KMS-11 (cell line): ENCODE results near the gene JAG1.

Experiments used
- H2AFZ ChIP-seq: fragments of 200-600 bp; sonication (generic); 2 replicates; pipeline ENCODE4 v1.6.1; 2016; ENCODE audit warnings: antibody characterized with exemption, mixed run types, low read depth
- H3K27ac ChIP-seq: fragments of 200-600 bp; sonication (generic); 2 replicates; pipeline ENCODE4 v1.6.1; 2016; ENCODE audit warnings: mild to moderate bottlenecking, mixed run types
- H3K27me3 ChIP-seq: fragments of 200-600 bp; sonication (generic); 2 replicates; pipeline ENCODE4 v1.6.1; 2017; ENCODE audit warnings: mild to moderate bottlenecking, low read depth, mixed run types, moderate library complexity; ENCODE audit not compliant: insufficient read depth
- H3K36me3 ChIP-seq: fragments of 200-600 bp; sonication (generic); 2 replicates; pipeline ENCODE4 v1.6.1; 2017; ENCODE audit warnings: mild to moderate bottlenecking, mixed run types; ENCODE audit not compliant: insufficient read depth
- H3K4me1 ChIP-seq: fragments of 200-600 bp; sonication (generic); 2 replicates; pipeline ENCODE4 v1.6.1; 2016; ENCODE audit warnings: mild to moderate bottlenecking, low read depth, mixed run types; ENCODE audit not compliant: poor library complexity, severe bottlenecking
- H3K4me2 ChIP-seq: fragments of 200-600 bp; sonication (generic); 2 replicates; pipeline ENCODE4 v1.7.0; 2016; ENCODE audit warnings: mild to moderate bottlenecking, mixed run types
- H3K4me3 ChIP-seq: fragments of 200-600 bp; sonication (generic); IDR thresholded peaks from 2 replicates; pipeline ENCODE4 v1.6.1; 2017; ENCODE audit warnings: low read depth, low read length, mixed read lengths; ENCODE audit not compliant: insufficient read depth
- H3K79me2 ChIP-seq: fragments of 200-600 bp; sonication (generic); 2 replicates; pipeline ENCODE4 v1.6.1; 2016; ENCODE audit warnings: low read depth, mixed run types; ENCODE audit not compliant: insufficient read depth
- H3K9ac ChIP-seq: fragments of 200-600 bp; sonication (generic); 2 replicates; pipeline ENCODE4 v1.6.1; 2016; ENCODE audit warnings: mild to moderate bottlenecking, mixed run types
- H4K20me1 ChIP-seq: fragments of 200-600 bp; sonication (generic); 2 replicates; pipeline ENCODE4 v1.6.1; 2016; ENCODE audit warnings: mild to moderate bottlenecking, mixed run types; ENCODE audit not compliant: insufficient read depth
- TF ChIP-seq, protein P1 (sequence below): fragments of 200-600 bp; sonication (generic); conservative IDR thresholded peaks from 2 replicates; pipeline ENCODE4 v1.6.1; 2017; ENCODE audit warnings: low read depth, mild to moderate bottlenecking, antibody characterized with exemption, low read length, moderate library complexity, mixed read lengths

Gene JAG1

DNA sequence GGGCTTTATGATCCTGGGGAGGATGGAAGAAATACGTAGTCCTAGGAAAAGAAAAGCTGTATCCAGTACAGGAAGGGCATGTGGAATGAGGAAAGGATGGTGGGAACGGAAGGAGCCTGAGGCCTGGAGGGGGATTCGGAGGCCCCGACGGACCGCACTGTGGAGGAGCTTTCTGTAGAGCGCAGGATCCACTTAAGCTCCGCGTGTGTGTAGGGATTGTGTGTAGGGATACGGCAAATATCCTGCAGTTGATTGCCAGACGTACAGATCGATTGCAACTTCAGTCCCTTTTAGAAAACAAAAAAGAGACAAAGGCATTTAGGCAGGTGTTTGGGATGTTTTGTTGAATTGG is 32.6 kb upstream of the JAG1 start:
- Histone ChIP-seq H3K4me2 (no peak overlapping the region), H3K79me2 (no peaks in the 10 kb centered on the region), H3K27me3 (no peaks in the 10 kb centered on the region), H3K27ac (no peak overlapping the region), H4K20me1 (no peaks in the 10 kb centered on the region), H3K9ac (no peak overlapping the region), H3K36me3 (no peaks in the 10 kb centered on the region), H3K4me3 (no peak overlapping the region), H2AFZ (no peak overlapping the region), H3K4me1 (no peaks in the 10 kb centered on the region)
- TF ChIP-seq, protein P1, sequence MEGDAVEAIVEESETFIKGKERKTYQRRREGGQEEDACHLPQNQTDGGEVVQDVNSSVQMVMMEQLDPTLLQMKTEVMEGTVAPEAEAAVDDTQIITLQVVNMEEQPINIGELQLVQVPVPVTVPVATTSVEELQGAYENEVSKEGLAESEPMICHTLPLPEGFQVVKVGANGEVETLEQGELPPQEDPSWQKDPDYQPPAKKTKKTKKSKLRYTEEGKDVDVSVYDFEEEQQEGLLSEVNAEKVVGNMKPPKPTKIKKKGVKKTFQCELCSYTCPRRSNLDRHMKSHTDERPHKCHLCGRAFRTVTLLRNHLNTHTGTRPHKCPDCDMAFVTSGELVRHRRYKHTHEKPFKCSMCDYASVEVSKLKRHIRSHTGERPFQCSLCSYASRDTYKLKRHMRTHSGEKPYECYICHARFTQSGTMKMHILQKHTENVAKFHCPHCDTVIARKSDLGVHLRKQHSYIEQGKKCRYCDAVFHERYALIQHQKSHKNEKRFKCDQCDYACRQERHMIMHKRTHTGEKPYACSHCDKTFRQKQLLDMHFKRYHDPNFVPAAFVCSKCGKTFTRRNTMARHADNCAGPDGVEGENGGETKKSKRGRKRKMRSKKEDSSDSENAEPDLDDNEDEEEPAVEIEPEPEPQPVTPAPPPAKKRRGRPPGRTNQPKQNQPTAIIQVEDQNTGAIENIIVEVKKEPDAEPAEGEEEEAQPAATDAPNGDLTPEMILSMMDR: no peak

DNA sequence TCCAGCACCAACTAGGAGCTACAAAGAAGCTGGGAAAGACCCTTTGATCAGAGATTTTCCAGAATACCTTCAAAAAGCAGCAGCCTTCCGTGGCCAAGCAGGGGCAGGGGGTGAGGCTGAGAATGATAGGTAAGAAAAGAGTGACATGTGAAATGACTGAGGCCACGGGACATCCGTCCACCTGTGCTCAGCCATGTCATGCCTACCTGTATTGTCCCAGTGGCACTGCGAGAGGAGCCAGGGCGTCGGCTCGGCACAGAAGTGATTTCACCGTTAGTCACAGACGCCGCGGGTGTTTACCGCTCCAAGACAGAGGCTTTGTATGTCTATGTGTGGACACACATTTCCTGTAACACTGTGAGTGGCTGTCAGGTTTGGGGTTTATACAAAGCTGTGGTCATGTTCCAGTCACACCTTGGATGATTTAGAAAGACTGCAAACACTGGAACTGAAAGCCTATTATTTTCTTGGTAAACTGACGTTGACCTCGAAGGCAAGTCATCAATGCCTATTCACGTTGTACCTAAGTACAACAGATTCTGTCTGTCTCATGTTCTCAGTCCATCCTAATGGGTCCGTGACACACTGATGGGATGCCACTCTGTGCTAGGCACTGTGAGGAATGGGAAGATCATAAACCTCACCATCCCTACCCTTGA is 32.1 kb upstream of the JAG1 start:
- Histone ChIP-seq H3K79me2 (no peaks in the 10 kb centered on the region), H3K27me3 (no peaks in the 10 kb centered on the region), H3K4me1 (no peaks in the 10 kb centered on the region), H3K36me3 (no peaks in the 10 kb centered on the region), H3K27ac (no peak overlapping the region), H3K9ac (no peak overlapping the region), H4K20me1 (no peaks in the 10 kb centered on the region), H3K4me3 (no peak overlapping the region), H3K4me2 (no peak overlapping the region), H2AFZ (no peak overlapping the region)
- TF ChIP-seq, protein P1: no peak

DNA sequence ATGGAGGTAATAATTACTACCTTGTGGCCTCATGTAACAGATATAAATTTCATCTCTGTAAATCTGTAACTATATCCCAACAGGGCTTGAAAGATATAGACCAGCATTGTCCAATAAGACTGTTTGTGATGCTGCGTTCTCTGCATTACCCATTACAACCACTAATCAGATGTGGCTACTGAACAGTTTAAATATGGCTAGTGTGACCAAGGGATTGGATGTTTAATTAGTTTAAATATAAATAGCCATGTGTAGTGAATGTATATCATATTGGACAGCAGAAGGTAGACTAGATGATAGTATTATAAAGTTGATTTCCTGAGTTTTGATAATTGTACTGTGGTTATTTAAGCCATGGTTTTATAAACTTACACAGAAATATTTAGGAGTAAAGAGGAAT is 27.8 kb upstream of the JAG1 start:
- Histone ChIP-seq H3K4me2 (no peak overlapping the region), H3K4me1 (no peaks in the 10 kb centered on the region), H3K79me2 (no peaks in the 10 kb centered on the region), H4K20me1 (no peaks in the 10 kb centered on the region), H3K27me3 (no peaks in the 10 kb centered on the region), H3K4me3 (no peak overlapping the region), H3K36me3 (no peaks in the 10 kb centered on the region), H3K9ac (no peak overlapping the region), H3K27ac (no peak overlapping the region), H2AFZ (no peak overlapping the region)
- TF ChIP-seq, protein P1: no peak

DNA sequence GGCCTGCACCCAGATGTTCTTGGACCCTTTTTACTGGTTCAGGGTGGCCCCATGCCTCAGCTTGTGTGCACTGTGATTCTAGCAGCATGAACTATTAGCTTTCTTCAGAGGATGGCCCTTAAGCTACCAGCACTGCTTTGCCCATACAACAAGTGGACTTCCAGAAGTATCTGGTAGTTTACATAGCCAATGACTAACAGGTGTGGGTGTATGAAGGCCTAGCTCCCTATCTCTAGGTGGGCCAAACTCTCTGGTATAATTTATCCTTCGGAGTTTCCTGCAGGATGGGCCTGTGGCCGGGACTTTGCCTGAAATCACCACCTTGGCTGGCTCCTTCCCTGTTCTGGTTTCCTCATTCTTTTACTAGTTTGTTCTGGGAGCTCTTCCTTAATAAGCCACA is 26.1 kb upstream of the JAG1 start:
- Histone ChIP-seq H3K4me1 (no peaks in the 10 kb centered on the region), H3K27me3 (no peaks in the 10 kb centered on the region), H3K4me2 (no peak overlapping the region), H3K9ac (no peak overlapping the region), H3K4me3 (no peak overlapping the region), H3K27ac (no peak overlapping the region), H4K20me1 (no peaks in the 10 kb centered on the region), H3K36me3 (no peaks in the 10 kb centered on the region), H3K79me2 (no peaks in the 10 kb centered on the region), H2AFZ (no peak overlapping the region)
- TF ChIP-seq, protein P1: no peak

DNA sequence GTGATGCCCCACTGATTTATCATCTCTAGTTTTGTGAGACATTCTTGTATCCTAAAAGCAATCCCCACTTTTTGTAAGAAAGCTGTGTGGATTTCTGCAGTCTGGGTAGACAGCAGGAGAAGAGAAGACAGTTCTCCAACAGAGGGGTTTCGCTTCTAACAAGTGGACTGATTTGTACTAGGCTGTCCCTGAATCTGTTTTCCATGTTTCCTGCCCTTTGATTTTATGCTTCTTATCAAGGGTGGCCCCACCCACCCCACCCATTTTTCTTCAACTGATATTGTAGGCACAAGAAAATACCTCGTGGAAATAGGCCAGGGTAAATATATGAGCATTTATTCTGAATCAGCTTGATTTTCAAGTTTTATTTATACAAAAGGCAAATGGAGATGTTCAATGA is 25.7 kb upstream of the JAG1 start:
- H3K27me3 ChIP-seq: no peaks in the 10 kb centered on the region
- no peak overlapping the region for H3K27ac ChIP-seq
- H3K9ac ChIP-seq: no peak overlapping the region
- H3K4me2 ChIP-seq: no peak overlapping the region
- no peak overlapping the region for H2AFZ ChIP-seq
- H3K79me2 ChIP-seq: no peaks in the 10 kb centered on the region
- H3K4me1 ChIP-seq: no peaks in the 10 kb centered on the region
- H3K4me3 ChIP-seq: no peak overlapping the region
- no peaks in the 10 kb centered on the region for H4K20me1 ChIP-seq
- H3K36me3 ChIP-seq: no peaks in the 10 kb centered on the region
- TF ChIP-seq, protein P1: no peak
